OCI-LY1 (cell line): Measurements from ENCODE around the gene PIP5K1C.

ENCODE experiments used
- H2AFZ ChIP-seq: fragments of 200-600 bp; sonication (generic), shearing (Covaris generic); 2 replicates; pipeline ENCODE4 v1.6.0; 2014; ENCODE audit warnings: antibody characterized with exemption, mild to moderate bottlenecking, low read length
- H3F3A ChIP-seq: fragments of 200-600 bp; sonication (generic), shearing (Covaris generic); 2 replicates; pipeline ENCODE4 v1.6.0; 2014; ENCODE audit warnings: mild to moderate bottlenecking, antibody characterized with exemption, low read length, moderate library complexity; ENCODE audit not compliant: insufficient read depth
- H3K27ac ChIP-seq: fragments of 200-600 bp; sonication (generic); 2 replicates; pipeline ENCODE4 v1.5.1; 2014; ENCODE audit warnings: low read length, mixed run types, mild to moderate bottlenecking, low read depth; ENCODE audit not compliant: poor library complexity, severe bottlenecking
- H3K27me3 ChIP-seq: fragments of 200-600 bp; sonication (generic); 2 replicates; pipeline ENCODE4 v1.6.0; 2014; ENCODE audit warnings: antibody characterized with exemption, mild to moderate bottlenecking, low read length, moderate library complexity; ENCODE audit not compliant: insufficient read depth
- H3K36me3 ChIP-seq: fragments of 200-600 bp; sonication (generic); 2 replicates; pipeline ENCODE4 v1.6.1; 2014; ENCODE audit warnings: mild to moderate bottlenecking, antibody characterized with exemption, low read length, moderate library complexity, mixed read lengths; ENCODE audit not compliant: insufficient read depth
- H3K4me1 ChIP-seq: fragments of 200-600 bp; sonication (generic); 2 replicates; pipeline ENCODE4 v1.5.1; 2014; ENCODE audit warnings: mild to moderate bottlenecking, low read length, moderate library complexity; ENCODE audit not compliant: insufficient read depth, severe bottlenecking
- H3K4me2 ChIP-seq: fragments of 200-600 bp; sonication (generic), shearing (Covaris generic); 2 replicates; pipeline ENCODE4 v1.6.1; 2014; ENCODE audit warnings: low read length
- H3K4me3 ChIP-seq: fragments of 200-600 bp; sonication (generic); 2 replicates; pipeline ENCODE4 v1.5.1; 2014; ENCODE audit warnings: low read length, low read depth, mild to moderate bottlenecking, mixed read lengths; ENCODE audit not compliant: poor library complexity, severe bottlenecking
- H3K79me2 ChIP-seq: fragments of 200-600 bp; shearing (Covaris generic); 2 replicates; pipeline ENCODE4 v1.6.1; 2016; ENCODE audit warnings: mixed run types, low read length, mixed read lengths; ENCODE audit not compliant: insufficient read depth
- H3K9ac ChIP-seq: fragments of 200-600 bp; sonication (generic), shearing (Covaris generic); 2 replicates; pipeline ENCODE4 v1.6.1; 2014; ENCODE audit warnings: mild to moderate bottlenecking, low read length, mixed read lengths
- H3K9me2 ChIP-seq: fragments of 200-600 bp; sonication (generic), shearing (Covaris generic); 2 replicates; pipeline ENCODE4 v1.6.1; 2014; ENCODE audit warnings: low read depth, mild to moderate bottlenecking, low read length, mixed read lengths
- H3K9me3 ChIP-seq: fragments of 200-600 bp; shearing (Covaris generic); 2 replicates; pipeline ENCODE4 v1.6.1; 2014; ENCODE audit warnings: low read length, mixed read lengths
- H4K20me1 ChIP-seq: fragments of 200-600 bp; sonication (generic), shearing (Covaris generic); 2 replicates; pipeline ENCODE4 v1.6.0; 2016; ENCODE audit warnings: mild to moderate bottlenecking, low read length; ENCODE audit not compliant: insufficient read depth
- EZH2 ChIP-seq: fragments of 200-600 bp; sonication (generic), shearing (Covaris generic); IDR thresholded peaks from 2 replicates; pipeline ENCODE4 v1.8.0; 2017; ENCODE audit warnings: borderline replicate concordance, mixed run types, mild to moderate bottlenecking, antibody characterized with exemption, low read length, moderate library complexity, mixed read lengths
- TF ChIP-seq, protein P1 (sequence below): fragments of 200-600 bp; sonication (generic), shearing (Covaris generic); IDR thresholded peaks from 2 replicates; pipeline ENCODE4 v1.5.1; 2017; ENCODE audit warnings: mild to moderate bottlenecking, antibody characterized with exemption, low read length, moderate library complexity, mixed read lengths

The PIP5K1C gene

DNA sequence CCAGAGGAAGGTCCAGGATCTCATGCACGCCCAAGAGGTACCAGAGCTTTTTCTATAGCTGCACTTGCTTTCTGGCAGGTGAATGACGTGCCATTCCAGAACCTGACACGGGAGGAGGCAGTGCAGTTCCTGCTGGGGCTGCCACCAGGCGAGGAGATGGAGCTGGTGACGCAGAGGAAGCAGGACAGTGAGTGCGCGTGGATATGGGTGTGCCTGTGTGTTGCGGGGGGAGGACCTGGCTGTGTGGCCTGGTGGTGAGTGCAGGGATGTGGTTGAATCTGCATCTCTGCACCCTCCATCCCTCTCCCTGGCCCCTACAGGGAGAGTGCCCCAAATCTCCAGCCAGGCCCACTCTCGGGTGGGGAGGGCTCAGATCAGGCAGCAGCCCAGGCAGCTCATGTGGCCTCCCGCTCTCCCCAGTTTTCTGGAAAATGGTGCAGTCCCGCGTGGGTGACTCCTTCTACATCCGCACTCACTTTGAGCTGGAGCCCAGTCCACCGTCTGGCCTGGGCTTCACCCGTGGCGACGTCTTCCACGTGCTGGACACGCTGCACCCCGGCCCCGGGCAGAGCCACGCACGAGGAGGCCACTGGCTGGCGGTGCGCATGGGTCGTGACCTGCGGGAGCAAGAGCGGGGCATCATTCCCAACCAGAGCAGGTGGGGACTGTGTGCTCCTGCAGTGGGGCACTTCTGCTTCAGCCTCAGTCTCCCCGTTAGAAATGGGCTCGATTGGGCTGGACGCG lies 38.4 kb upstream of the PIP5K1C start:
- Histone ChIP-seq H3K27me3 (no peaks in the 10 kb centered on the region), H2AFZ (no peak overlapping the region)

GRCh38 chr19:3737487-3738205 lies 37.4 kb upstream of the PIP5K1C start:
- H3K4me1 ChIP-seq, result no peaks in the 10 kb centered on the region
- no peaks in the 10 kb centered on the region for H3K27me3 ChIP-seq
- H2AFZ ChIP-seq, result no peak overlapping the region
- H3F3A ChIP-seq, result no peaks in the 10 kb centered on the region
- TF ChIP-seq, protein P1, sequence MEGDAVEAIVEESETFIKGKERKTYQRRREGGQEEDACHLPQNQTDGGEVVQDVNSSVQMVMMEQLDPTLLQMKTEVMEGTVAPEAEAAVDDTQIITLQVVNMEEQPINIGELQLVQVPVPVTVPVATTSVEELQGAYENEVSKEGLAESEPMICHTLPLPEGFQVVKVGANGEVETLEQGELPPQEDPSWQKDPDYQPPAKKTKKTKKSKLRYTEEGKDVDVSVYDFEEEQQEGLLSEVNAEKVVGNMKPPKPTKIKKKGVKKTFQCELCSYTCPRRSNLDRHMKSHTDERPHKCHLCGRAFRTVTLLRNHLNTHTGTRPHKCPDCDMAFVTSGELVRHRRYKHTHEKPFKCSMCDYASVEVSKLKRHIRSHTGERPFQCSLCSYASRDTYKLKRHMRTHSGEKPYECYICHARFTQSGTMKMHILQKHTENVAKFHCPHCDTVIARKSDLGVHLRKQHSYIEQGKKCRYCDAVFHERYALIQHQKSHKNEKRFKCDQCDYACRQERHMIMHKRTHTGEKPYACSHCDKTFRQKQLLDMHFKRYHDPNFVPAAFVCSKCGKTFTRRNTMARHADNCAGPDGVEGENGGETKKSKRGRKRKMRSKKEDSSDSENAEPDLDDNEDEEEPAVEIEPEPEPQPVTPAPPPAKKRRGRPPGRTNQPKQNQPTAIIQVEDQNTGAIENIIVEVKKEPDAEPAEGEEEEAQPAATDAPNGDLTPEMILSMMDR, result no peak
- TF ChIP-seq EZH2, result no peak
- no peak overlapping the region for H3K4me3 ChIP-seq
- H3K4me2 ChIP-seq, result no peak overlapping the region
- H3K36me3 ChIP-seq, result no peaks in the 10 kb centered on the region
- H4K20me1 ChIP-seq, result no peaks in the 10 kb centered on the region
- no peaks in the 10 kb centered on the region for H3K9me3 ChIP-seq
- no peaks in the 10 kb centered on the region for H3K9me2 ChIP-seq
- no peak overlapping the region for H3K9ac ChIP-seq
- H3K79me2 ChIP-seq, result no peaks in the 10 kb centered on the region
- no peak overlapping the region for H3K27ac ChIP-seq

More for the DNA sequence above, 38.4 kb upstream of the PIP5K1C start:
- H3K4me2 ChIP-seq, result no peak overlapping the region
- no peak overlapping the region for H3K27ac ChIP-seq
- H3K4me1 ChIP-seq, result no peaks in the 10 kb centered on the region
- H3K36me3 ChIP-seq, result no peaks in the 10 kb centered on the region
- H3K9me2 ChIP-seq, result no peaks in the 10 kb centered on the region
- no peaks in the 10 kb centered on the region for H3K9me3 ChIP-seq
- TF ChIP-seq EZH2, result no peak
- TF ChIP-seq, protein P1, result no peak
- H3F3A ChIP-seq, result no peaks in the 10 kb centered on the region
- no peak overlapping the region for H3K9ac ChIP-seq
- no peak overlapping the region for H3K4me3 ChIP-seq
- H3K79me2 ChIP-seq, result no peaks in the 10 kb centered on the region
- no peaks in the 10 kb centered on the region for H4K20me1 ChIP-seq

DNA sequence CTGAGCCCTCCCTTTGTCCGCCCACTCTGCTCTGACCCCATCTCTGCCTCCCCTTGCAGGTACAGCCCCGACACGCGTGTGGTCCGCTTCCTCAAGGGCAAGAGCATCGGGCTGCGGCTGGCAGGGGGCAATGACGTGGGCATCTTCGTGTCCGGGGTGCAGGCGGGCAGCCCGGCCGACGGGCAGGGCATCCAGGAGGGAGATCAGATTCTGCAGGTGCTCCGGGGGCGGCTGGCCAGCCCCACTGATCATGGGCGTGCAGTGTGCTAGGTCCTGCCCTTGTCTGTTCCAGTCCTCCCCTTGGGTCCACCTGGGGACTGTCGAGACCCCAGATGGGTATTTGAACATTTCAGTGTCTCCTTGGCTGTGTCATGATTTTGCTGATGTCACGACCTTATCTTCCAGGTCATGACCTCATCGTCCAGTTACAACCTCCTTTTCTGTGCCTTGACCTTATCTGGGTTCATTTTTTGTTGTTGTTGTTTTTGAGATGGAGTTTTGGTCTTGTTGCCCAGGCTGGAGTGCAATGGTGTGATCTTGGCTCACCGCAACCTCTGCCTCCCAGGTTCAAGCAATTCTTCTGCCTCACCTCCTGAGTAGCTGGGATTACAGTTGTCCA lies 35.9 kb upstream of the PIP5K1C start:
- no peaks in the 10 kb centered on the region for H3K79me2 ChIP-seq
- H2AFZ ChIP-seq, result no peak overlapping the region
- no peaks in the 10 kb centered on the region for H3K4me1 ChIP-seq
- no peaks in the 10 kb centered on the region for H3K36me3 ChIP-seq
- H3K4me3 ChIP-seq, result no peak overlapping the region
- TF ChIP-seq EZH2, result no peak
- TF ChIP-seq, protein P1, result no peak
- H3K9ac ChIP-seq, result no peak overlapping the region
- H4K20me1 ChIP-seq, result no peaks in the 10 kb centered on the region
- H3F3A ChIP-seq, result no peaks in the 10 kb centered on the region
- no peaks in the 10 kb centered on the region for H3K9me2 ChIP-seq
- no peak overlapping the region for H3K27ac ChIP-seq
- H3K9me3 ChIP-seq, result no peaks in the 10 kb centered on the region
- no peak overlapping the region for H3K4me2 ChIP-seq
- peaks cover 5% of the 10 kb centered on the region for H3K27me3 ChIP-seq
